H1 (cell line): ENCODE measurements around the gene TXNDC16. TPM values are rescaled to one million over a fixed set of nuclear protein-coding genes. Genes with fewer than 3 reads are reported as not detected.

Source experiments
- CTCF ChIA-PET: fragments of 300-600 bp; sonication (Branson Sonifier 250); formaldehyde crosslinking; loops from one replicate; lab custom pipeline; 2021; ENCODE audit not compliant: partially characterized antibody; lab: Charles Lee
- POLR2A ChIA-PET: fragments of 300-600 bp; sonication (Branson Sonifier 250); formaldehyde crosslinking; loops from one replicate; lab custom pipeline; 2021; ENCODE audit warnings: inconsistent platforms; ENCODE audit not compliant: partially characterized antibody; lab: Charles Lee
- DNase-seq, 2 experiments: peaks; one replicate each; pipeline versions ENCODE4 v3.0.0 to v3.0.0-alpha.2; 2010 to 2022; ENCODE audit warnings: low spot score in 2 of 2, low read depth in 1 of 2, mixed read lengths in 1 of 2
- FAIRE-seq: peaks from 2 replicates; lab custom pipeline; 2011; peaks lifted over from hg19 to GRCh38; lab: Jason Lieb, UNC
- H2AFZ ChIP-seq: 2 replicates; pipeline ENCODE4 v1.8.1; 2012; ENCODE audit warnings: low read length, inconsistent platforms
- H2AK5ac ChIP-seq: 2 replicates; pipeline ENCODE4 v1.6.1; 2013; ENCODE audit warnings: low read depth, low read length
- H2BK120ac ChIP-seq: replicated peaks from 2 replicates; pipeline ENCODE3; 2013; ENCODE audit warnings: low read depth, low read length, inconsistent platforms
- H2BK12ac ChIP-seq: 2 replicates; pipeline ENCODE4 v1.6.1; 2013; ENCODE audit warnings: low read depth, low read length
- H2BK15ac ChIP-seq: 2 replicates; pipeline ENCODE4 v1.6.1; 2013; ENCODE audit warnings: low read length
- H2BK20ac ChIP-seq: 2 replicates; pipeline ENCODE4 v1.6.1; 2013; ENCODE audit warnings: low read length
- H2BK5ac ChIP-seq: 2 replicates; pipeline ENCODE4 v1.6.1; 2013; ENCODE audit warnings: low read depth, low read length
- H3K14ac ChIP-seq: 2 replicates; pipeline ENCODE4 v1.6.1; 2013; ENCODE audit warnings: inconsistent platforms; ENCODE audit not compliant: insufficient read length
- H3K18ac ChIP-seq: 2 replicates; pipeline ENCODE4 v1.6.1; 2013; ENCODE audit warnings: low read length; ENCODE audit errors: extremely low read depth
- H3K23ac ChIP-seq: 2 replicates; pipeline ENCODE4 v1.6.1; 2013; ENCODE audit warnings: inconsistent platforms; ENCODE audit not compliant: insufficient read length
- H3K23me2 ChIP-seq: 2 replicates; pipeline ENCODE4 v1.6.1; 2013; ENCODE audit warnings: low read depth, low read length
- H3K27ac ChIP-seq: 2 replicates; pipeline ENCODE4 v1.6.1; 2011; ENCODE audit warnings: low read depth, low read length, inconsistent platforms
- H3K27me3 ChIP-seq, 4 experiments: replicated peaks in 1 of 4; 1 replicate in 1 of 4; 2 replicates in 3 of 4; pipeline versions ENCODE4 v1.6.1 to v1.8.1; 2011 to 2013; ENCODE audit warnings: low read length in 3 of 4, mild to moderate bottlenecking in 3 of 4, inconsistent platforms in 2 of 4, mixed read lengths in 2 of 4, moderate library complexity in 1 of 4; ENCODE audit not compliant: control insufficient read depth in 3 of 4, insufficient read depth in 3 of 4; ENCODE audit errors: extremely low read depth in 1 of 4
- H3K36me3 ChIP-seq, 4 experiments: 2 replicates each; pipeline versions ENCODE4 v1.6.1 to v1.8.1; 2011 to 2013; ENCODE audit warnings: mild to moderate bottlenecking in 4 of 4, low read length in 3 of 4, moderate library complexity in 2 of 4, control low read depth in 1 of 4, inconsistent platforms in 1 of 4; ENCODE audit not compliant: insufficient read depth in 4 of 4, control insufficient read depth in 2 of 4
- H3K4ac ChIP-seq: replicated peaks from 2 replicates; pipeline ENCODE3; 2013; ENCODE audit warnings: low read length, low read depth, mixed read lengths, inconsistent platforms; ENCODE audit not compliant: insufficient read length
- H3K4me1 ChIP-seq, 4 experiments: replicated peaks in 1 of 4; 1 replicate in 1 of 4; 2 replicates in 3 of 4; pipeline versions ENCODE4 v1.6.1 to v1.8.1; 2011 to 2013; ENCODE audit warnings: low read length in 3 of 4, inconsistent platforms in 2 of 4, mixed read lengths in 1 of 4; ENCODE audit not compliant: insufficient read depth in 4 of 4, control insufficient read depth in 3 of 4
- H3K4me2 ChIP-seq, 2 experiments: 2 replicates each; pipeline versions ENCODE4 v1.6.1 to v1.8.1; 2011 to 2013; ENCODE audit warnings: low read depth in 2 of 2, low read length in 2 of 2, control low read depth in 1 of 2, inconsistent platforms in 1 of 2, mild to moderate bottlenecking in 1 of 2; ENCODE audit not compliant: insufficient read depth in 1 of 2
- H3K4me3 ChIP-seq, 4 experiments: fragments of 200-600, 300-600 bp in 1 of 4; sonication (generic), shearing (Covaris generic), sonication (Bioruptor Twin) in 1 of 4; 2 replicates each; pipeline versions ENCODE4 v1.5.1 to v1.8.1; 2011 to 2016; ENCODE audit warnings: low read length in 4 of 4, low read depth in 3 of 4, control low read depth in 2 of 4, inconsistent platforms in 2 of 4, mild to moderate bottlenecking in 2 of 4, mixed read lengths in 1 of 4, moderate library complexity in 1 of 4; ENCODE audit not compliant: insufficient read depth in 2 of 4; ENCODE audit errors: extremely low read depth in 1 of 4
- H3K56ac ChIP-seq: replicated peaks from 2 replicates; pipeline ENCODE3; 2013; ENCODE audit warnings: low read depth, mild to moderate bottlenecking, mixed read lengths, low read length, inconsistent platforms; ENCODE audit not compliant: insufficient read length
- H3K79me1 ChIP-seq: 2 replicates; pipeline ENCODE4 v1.6.1; 2013; ENCODE audit warnings: low read depth, low read length, control low read depth
- H3K79me2 ChIP-seq, 2 experiments: 2 replicates each; pipeline versions ENCODE4 v1.6.1 to v1.8.1; 2012 to 2013; ENCODE audit warnings: low read length in 2 of 2, mild to moderate bottlenecking in 2 of 2, inconsistent platforms in 1 of 2; ENCODE audit not compliant: insufficient read depth in 2 of 2, control insufficient read depth in 1 of 2
- H3K9ac ChIP-seq, 4 experiments: replicated peaks in 1 of 4; 1 replicate in 1 of 4; 2 replicates in 3 of 4; pipeline versions ENCODE4 v1.6.1 to v1.8.1; 2011 to 2013; ENCODE audit warnings: low read depth in 3 of 4, low read length in 3 of 4, control low read depth in 2 of 4, mild to moderate bottlenecking in 2 of 4, moderate library complexity in 2 of 4, inconsistent platforms in 1 of 4; ENCODE audit errors: extremely low read depth in 1 of 4
- H3K9me3 ChIP-seq, 2 experiments: 2 replicates each; pipeline versions ENCODE4 v1.6.1 to v1.8.1; 2012 to 2013; ENCODE audit warnings: mild to moderate bottlenecking in 2 of 2, moderate library complexity in 2 of 2, control low read depth in 1 of 2, inconsistent platforms in 1 of 2, low read depth in 1 of 2, low read length in 1 of 2, mixed read lengths in 1 of 2; ENCODE audit not compliant: insufficient read depth in 2 of 2
- H4K20me1 ChIP-seq, 2 experiments: replicated peaks in 1 of 2; 2 replicates each; pipeline versions ENCODE3 to v1.8.1; 2011 to 2013; ENCODE audit warnings: inconsistent platforms in 2 of 2, low read length in 2 of 2, mild to moderate bottlenecking in 1 of 2; ENCODE audit not compliant: insufficient read depth in 2 of 2, control insufficient read depth in 1 of 2
- H4K5ac ChIP-seq: 2 replicates; pipeline ENCODE4 v1.6.1; 2013; ENCODE audit warnings: low read length, low read depth, mixed read lengths, inconsistent platforms; ENCODE audit not compliant: insufficient read length
- H4K8ac ChIP-seq: 2 replicates; pipeline ENCODE4 v1.8.0; 2013; ENCODE audit warnings: mild to moderate bottlenecking, moderate library complexity, low read length, inconsistent platforms; ENCODE audit not compliant: insufficient read depth; ENCODE audit errors: extremely low read depth
- H4K91ac ChIP-seq: replicated peaks from 2 replicates; pipeline ENCODE3; 2013; ENCODE audit warnings: low read length, mixed read lengths, inconsistent platforms; ENCODE audit not compliant: insufficient read length
- HDAC2 ChIP-seq, 2 experiments: fragments of 300-600 bp in 1 of 2; sonication (generic) in 1 of 2; IDR thresholded peaks; 2 replicates each; pipeline ENCODE4 v1.6.1; 2011 to 2012; ENCODE audit warnings: low read depth in 2 of 2, low read length in 2 of 2, mild to moderate bottlenecking in 2 of 2, moderate library complexity in 2 of 2, borderline replicate concordance in 1 of 2, inconsistent platforms in 1 of 2
- RBBP5 ChIP-seq: IDR thresholded peaks from 2 replicates; pipeline ENCODE4 v1.7.1; 2012; ENCODE audit warnings: low read depth, mild to moderate bottlenecking, inconsistent platforms, low read length, moderate library complexity, borderline replicate concordance
- WGBS, 2 experiments: shearing (Covaris generic) in 1 of 2; methylation state at CpG; one replicate each; pipeline versions ENCODE4 v1.1.6 to v1.1.7; 2013 to 2015; ENCODE audit warnings: low lambda C conversion rate in 2 of 2, mixed read lengths in 2 of 2, inconsistent platforms in 1 of 2, low coverage in 1 of 2, missing lambda C conversion rate in 1 of 2; ENCODE audit not compliant: insufficient replicate concordance in 2 of 2, insufficient coverage in 1 of 2, insufficient read length in 1 of 2; ENCODE audit errors: extremely low coverage in 1 of 2, missing lambda C conversion rate in 1 of 2; 5-methylcytosine and 5-hydroxymethylcytosine counted together
- polyA plus RNA-seq, 7 experiments: library from polyadenylated mRNA; depleted of rRNA in 3 of 7; stranded (reverse) in 5 of 7; unstranded in 2 of 7; fragments of >200 nt in 5 of 7; fragments of 200-250 nt in 2 of 7; gene quantifications; 1 replicate in 5 of 7; 2 replicates in 1 of 7; 4 replicates in 1 of 7; pipeline versions ENCODE4 v1.2.1 to v1.2.3, GENCODE V29; 2011 to 2013; ENCODE audit warnings: missing spikeins in 2 of 7, mixed read lengths in 2 of 7
- total RNA-seq: library from RNA; stranded (reverse); fragmentation: NEBNext Ultra II Directional; extraction: Animal tissue kit (Norgen Biotek cat#: 25700); gene quantifications from 2 replicates; pipeline ENCODE4 v1.2.1, GENCODE V29; 2021

Gene TXNDC16
- total and polyA plus RNA-seq, 2 of the 8 experiments (the other 6 are each of a cell fraction or from before 2014, with no cell fraction given), result 6.7 to 14.3 TPM

GRCh38 chr14:52439476-52439875, 112.8 kb downstream of the TXNDC16 start:
- H3K4me2 ChIP-seq, result no peak overlapping the region
- no peaks in the 10 kb centered on the region for H3K27me3 ChIP-seq
- H3K56ac ChIP-seq, result no peak overlapping the region
- H3K9ac ChIP-seq, result no peak overlapping the region
- FAIRE-seq, result no peak
- H2AFZ ChIP-seq, result no peak overlapping the region
- H3K79me2 ChIP-seq, result no peaks in the 10 kb centered on the region
- H2BK120ac ChIP-seq, result no peak overlapping the region
- no peak overlapping the region for H4K5ac ChIP-seq
- no peaks in the 10 kb centered on the region for H3K79me1 ChIP-seq
- no peak overlapping the region for H3K4me3 ChIP-seq
- H3K23me2 ChIP-seq, result no peaks in the 10 kb centered on the region
- CTCF ChIA-PET, result no interaction called here
- 94% methylated on average over 4 of the region's 4 CpGs; no CpG with 5 or more reads in 1 of the 2 experiments for WGBS, 2 experiments
- no peak overlapping the region for H3K14ac ChIP-seq
- H3K27ac ChIP-seq, result no peak overlapping the region
- no peak overlapping the region for H2BK20ac ChIP-seq
- no peaks in the 10 kb centered on the region for H4K20me1 ChIP-seq
- no peak overlapping the region for H4K91ac ChIP-seq
- DNase-seq, result no peak
- POLR2A ChIA-PET, result no interaction called here
- no peaks in the 10 kb centered on the region for H3K4me1 ChIP-seq
- no peak overlapping the region for H2AK5ac ChIP-seq
- H2BK15ac ChIP-seq, result no peak overlapping the region
- no peak overlapping the region for H3K4ac ChIP-seq
- H3K18ac ChIP-seq, result no peak overlapping the region
- H3K23ac ChIP-seq, result no peak overlapping the region
- no peak for TF ChIP-seq HDAC2 (IDR thresholded peaks at IDR 0.05; ENCODE audit: borderline replicate concordance in 1 of 2, low read depth in 2 of 2, low read length in 2 of 2)
- TF ChIP-seq RBBP5, result no peak
- H3K9me3 ChIP-seq, result no peaks in the 10 kb centered on the region
- H2BK5ac ChIP-seq, result no peak overlapping the region
- H3K36me3 ChIP-seq, result no peaks in the 10 kb centered on the region; a peak in 1 of 8 replicates
- no peak overlapping the region for H4K8ac ChIP-seq
- no peak overlapping the region for H2BK12ac ChIP-seq
